Stimulated activated CD4-positive, alpha-beta T cell treated with anti-CD3 and anti-CD28 coated beads, Interleukin-1b, Interleukin-23, amount 100 ng/mL, for 48 hours (primary cell): ENCODE data around the gene MLH1.
A peak's percentile ranks its signal among the peaks of the same experiment; 100 is the strongest.

Source experiments
- DNase-seq: peaks from one replicate; pipeline ENCODE4 v3.0.0-alpha.2; 2020

Gene MLH1

DNA sequence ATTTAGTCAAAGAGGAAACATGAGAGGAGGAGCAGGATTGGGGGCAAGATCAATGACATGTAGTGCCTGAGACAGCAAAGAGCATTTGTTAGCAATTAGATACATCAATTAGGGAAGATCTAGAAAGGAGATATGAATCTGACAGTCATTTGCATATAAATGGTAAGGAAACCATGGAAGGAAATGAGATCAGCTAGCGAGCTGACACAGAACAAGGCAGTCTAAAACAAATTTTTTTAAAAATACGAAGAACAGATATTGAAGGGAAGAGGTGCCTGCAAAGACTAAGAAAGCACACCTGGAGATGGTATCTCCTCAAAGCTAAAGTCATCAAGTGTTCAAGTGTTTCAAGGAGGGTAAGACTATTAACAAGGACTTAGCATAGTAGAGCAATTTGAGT is 5.0 kb upstream of the MLH1 start:
- DNase-seq: no peak

DNA sequence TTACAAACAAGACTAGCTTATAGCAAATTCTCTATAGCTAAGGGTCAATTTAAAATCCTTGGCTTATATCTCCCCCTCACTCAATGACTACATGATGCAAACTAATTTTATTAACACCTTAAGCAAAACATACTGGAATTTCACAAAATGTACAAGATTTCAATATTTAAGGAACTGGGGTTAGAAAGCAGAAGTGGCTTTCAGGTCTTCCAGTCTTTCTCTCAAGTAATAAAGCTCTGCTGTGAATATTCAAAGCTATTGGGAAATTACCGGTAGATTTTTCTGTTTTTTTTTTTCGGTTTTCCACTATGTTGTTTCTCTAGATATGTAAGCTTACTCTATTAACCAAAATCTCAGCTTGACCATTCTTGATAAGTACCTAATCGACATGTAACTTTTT is 4.3 kb upstream of the MLH1 start:
- DNase-seq: no peak

DNA sequence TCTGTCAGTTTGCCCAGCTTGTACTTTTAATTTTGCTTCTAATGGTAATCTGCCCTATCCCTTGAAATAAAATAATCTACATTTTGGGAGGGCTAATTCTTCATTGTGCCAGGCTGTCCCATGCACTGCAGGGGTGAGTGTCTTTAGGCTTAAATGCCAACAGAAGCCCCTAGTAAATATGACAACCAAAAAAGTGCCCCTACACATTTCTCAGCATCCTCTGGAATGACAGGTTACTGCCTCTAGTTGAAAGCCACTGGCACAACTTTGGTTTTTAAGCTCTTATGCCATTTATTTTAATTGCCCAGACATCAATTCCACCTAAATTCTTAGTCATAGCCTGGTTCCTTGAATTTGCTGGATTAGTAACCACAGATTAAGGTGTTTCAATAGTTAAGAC is 3.8 kb upstream of the MLH1 start:
- no peak for DNase-seq

DNA sequence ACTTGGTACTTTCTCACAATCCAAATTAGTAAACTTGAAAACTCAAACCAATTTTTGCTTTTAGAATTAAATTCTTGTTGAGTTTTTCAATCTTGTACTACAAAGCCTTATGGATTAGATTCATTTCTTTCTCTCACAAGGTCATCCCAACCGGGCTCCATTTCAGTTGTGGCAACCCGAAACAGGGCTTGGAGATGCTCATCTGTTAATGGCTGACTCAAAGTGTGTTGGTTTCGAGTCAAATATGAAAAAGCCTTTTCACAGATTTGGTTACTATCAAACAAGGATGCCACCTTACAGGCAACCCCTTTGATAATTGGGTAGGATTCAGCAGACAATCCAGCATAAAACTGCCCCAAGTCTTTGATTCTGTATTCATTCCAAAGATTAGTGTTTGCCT is 2.2 kb upstream of the MLH1 start:
- peak; percentile 54 for DNase-seq

DNA sequence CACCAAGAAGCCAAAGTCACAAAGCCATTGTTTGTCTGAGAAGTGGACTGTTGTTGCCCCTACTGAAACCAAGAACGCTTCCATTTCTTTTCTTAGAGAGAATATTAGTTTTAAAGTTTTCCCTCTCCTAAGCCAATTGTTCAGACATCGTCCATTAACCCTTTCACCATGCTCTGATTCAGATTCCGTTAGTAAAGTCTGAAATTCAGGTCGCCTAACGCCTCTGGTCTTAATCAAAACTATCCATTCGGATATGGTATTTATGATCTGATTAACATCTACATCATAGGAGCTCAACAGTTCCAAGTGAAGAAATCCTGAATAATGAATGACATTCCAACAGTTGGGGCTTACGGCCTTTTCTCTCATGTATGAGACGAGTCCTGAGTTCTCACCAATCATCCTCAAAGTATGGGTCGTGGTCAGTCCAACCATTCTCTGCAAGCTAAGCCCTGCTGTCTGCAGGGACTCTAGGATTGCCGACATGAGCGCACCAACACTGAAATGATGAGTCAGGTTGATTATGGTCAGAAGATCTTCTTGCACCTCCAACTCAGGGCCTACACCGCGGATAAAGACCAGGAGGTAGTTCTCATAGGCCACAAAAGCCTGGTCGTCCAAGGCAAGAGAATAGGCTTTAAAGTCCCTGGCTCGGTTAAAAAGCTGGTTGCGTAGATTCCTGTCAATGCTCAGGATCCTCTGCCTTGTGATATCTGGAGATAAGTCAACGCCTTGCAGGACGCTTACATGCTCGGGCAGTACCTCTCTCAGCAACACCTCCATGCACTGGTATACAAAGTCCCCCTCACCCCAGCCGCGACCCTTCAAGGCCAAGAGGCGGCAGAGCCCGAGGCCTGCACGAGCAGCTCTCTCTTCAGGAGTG is 1.2 kb upstream of the MLH1 start:
- DNase-seq: peak; percentile 35

DNA sequence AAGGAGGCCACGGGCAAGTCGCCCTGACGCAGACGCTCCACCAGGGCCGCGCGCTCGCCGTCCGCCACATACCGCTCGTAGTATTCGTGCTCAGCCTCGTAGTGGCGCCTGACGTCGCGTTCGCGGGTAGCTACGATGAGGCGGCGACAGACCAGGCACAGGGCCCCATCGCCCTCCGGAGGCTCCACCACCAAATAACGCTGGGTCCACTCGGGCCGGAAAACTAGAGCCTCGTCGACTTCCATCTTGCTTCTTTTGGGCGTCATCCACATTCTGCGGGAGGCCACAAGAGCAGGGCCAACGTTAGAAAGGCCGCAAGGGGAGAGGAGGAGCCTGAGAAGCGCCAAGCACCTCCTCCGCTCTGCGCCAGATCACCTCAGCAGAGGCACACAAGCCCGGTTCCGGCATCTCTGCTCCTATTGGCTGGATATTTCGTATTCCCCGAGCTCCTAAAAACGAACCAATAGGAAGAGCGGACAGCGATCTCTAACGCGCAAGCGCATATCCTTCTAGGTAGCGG is 452 bp upstream of the MLH1 start, which contains the start of gene EPM2AIP1:
EPM2AIP1 (minus strand) TSS at position 326 of the 520 bp plus-strand sequence; CDS start at position 272, 54 bp downstream.
- no peak for DNase-seq

DNA sequence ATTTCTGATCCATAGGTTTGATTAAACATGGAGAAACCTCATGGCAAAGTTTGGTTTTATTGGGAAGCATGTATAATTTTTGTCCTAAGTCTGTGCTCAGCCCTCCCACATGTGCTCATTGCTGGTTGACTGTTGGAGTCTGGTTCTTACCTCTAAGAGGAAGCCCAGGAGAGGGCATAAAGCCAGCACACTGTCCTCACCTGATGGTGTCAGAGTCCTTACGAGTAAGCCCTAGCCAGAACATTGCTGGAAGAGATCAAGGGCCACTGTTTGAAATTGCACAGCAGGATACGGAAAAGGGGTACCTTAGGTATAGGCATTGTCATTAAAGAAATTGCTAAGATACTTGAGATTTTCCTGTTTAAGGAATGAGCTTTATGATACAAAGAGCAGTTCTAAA is 21.3 kb downstream of the MLH1 start:
- no peak for DNase-seq

DNA sequence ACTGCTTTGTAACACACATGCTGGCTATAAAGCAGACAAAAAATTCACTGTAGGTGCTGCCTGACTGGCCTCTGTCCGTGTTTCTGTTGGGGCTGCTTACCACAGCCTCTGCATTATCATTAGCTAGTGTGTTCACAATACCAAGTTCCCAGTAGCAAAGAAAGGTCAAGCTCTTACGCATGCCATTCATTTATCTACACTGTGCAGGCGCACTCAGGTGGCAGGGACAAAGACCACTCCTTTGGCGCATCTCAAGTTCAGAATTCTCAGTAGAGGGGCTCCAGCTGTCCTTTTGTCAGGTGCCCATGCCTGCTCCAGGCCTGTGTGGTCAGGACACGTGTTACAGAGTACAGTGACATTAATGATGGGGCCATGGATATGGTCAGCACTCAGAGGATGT is 22.3 kb downstream of the MLH1 start:
- DNase-seq: no peak

DNA sequence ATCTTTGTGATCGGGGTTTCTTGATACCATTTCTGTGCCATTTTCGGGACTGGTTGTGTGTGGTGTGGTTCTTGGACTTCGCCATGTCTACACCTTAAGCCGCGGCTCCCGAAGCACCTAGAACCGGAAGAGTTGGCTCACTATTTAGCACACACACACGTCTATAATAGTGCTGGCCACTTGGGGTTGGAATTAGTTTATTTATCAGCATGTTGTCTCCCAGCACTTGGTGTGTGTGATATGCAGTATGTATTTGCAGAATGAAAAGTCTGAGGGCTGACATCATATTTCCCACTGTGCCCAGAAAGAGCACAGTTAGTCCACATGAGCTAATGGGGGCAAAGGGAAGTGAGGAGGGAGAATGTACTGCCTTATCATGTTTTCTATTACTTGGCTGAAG is 23.6 kb downstream of the MLH1 start:
- DNase-seq: no peak

DNA sequence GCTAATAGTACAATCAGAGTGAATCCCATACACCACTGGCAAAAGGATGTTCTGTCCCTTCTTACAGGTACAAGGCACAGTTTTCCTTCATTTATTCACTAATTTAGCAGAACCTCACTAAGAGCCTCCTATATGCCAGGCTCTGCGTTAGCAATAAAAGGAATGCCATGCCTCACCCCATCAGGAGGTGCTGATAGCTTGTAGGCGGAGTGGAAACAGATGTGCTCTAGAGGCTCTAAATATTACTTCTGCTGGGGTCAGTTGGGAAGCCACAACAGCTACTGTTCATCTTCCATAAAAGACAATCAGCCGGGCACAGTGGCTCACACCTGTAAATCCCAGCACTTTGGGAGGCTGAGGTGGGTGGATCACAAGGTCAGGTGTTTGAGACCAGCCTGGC is 24.4 kb downstream of the MLH1 start:
- DNase-seq: no peak

DNA sequence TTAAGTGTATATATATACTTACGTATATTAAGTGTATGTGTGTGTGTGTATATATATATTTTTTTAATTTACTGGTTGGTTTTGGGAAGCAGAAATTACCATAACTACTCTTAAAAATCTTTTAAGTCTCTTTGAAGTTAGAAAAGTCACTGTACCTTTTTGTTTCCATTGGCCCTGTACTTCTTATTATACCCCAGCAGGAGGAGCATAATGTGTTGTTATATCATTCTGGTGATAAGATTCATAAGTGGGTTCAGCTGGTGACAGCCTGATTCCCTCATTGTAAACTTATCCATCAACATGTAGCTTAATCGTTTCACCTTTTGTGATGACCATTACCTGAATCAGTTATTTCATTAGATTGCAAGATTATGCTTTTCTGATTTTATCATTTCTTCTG is 30.8 kb downstream of the MLH1 start:
- no peak for DNase-seq

DNA sequence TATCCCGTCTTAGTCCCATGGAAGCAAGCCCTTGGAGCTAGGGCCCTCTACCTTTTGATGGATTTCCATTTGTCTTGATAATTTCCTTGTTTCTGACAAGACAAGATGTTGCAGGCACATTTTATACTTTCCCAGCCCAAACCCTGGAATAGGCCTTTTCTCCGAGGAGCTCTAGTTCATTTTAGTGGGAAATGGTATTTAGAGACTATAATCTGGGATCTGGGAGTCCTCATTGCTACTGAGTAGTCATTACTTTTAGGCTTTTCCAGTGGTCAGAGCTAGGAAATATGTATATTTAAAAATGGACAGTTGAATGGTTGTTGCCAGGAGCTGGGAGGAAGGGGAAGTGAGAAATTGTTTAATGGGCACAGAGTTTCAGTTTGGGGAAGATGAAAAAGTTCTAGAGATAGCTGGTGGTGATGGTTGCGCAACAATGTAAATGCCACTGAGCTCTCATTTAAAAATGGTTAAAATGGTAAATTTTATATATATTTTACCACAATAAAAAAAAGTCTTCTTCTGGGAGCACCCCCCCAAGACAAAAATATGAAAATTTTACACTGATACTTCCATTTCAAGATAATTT is 31.6 kb downstream of the MLH1 start:
- no peak for DNase-seq

DNA sequence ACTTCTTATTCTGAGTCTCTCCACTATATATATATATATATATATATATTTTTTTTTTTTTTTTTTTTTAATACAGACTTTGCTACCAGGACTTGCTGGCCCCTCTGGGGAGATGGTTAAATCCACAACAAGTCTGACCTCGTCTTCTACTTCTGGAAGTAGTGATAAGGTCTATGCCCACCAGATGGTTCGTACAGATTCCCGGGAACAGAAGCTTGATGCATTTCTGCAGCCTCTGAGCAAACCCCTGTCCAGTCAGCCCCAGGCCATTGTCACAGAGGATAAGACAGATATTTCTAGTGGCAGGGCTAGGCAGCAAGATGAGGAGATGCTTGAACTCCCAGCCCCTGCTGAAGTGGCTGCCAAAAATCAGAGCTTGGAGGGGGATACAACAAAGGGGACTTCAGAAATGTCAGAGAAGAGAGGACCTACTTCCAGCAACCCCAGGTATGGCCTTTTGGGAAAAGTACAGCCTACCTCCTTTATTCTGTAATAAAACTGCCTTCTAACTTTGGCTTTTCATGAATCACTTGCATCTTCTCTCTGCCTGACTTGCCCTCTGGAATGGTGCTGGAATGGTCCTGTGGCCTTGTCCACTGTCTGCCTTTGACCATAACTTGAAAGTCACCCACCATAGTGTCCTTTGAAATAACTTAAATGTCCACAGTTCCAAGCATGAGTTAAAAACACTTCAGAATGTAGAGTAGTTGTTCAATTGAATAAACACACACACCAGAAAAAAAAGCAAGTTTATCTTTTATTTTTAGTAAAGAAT is 32.4 kb downstream of the MLH1 start:
- no peak for DNase-seq

DNA sequence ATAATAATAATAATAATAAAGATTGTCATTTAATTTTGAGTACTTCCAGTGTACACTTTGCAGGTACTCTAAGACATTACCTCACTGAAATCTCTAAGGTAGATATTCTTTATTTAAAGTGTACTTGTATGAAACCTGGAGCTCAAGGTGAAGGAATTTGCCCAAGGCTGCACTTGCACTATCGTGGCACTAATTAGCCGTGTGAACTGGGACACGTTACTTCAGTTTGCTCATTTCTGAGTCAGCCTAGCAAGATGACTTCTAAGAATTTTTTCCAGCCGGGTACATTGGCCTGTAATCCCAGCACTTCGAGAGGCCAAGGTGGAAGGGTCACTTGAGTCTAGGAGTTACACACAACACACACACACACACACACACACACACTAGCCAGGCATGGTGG is 33.5 kb downstream of the MLH1 start:
- DNase-seq: no peak

DNA sequence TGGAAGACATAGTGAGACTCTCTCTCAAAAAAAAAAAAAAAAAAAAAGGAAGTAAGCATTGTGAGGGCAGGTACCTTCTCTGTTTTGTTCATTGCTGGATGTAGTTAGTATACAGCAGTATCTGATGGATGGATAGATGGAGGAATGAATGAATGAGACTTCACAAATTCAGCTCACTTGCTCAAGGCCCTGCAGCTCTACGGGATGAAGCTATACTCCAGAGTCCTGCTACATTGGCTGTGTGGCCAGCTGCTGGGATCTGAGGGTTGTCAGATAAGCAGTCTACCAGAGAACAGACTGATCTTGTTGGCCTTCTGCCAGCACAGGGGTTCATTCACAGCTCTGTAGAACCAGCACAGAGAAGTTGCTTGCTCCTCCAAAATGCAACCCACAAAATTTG is 35.0 kb downstream of the MLH1 start:
- no peak for DNase-seq

DNA sequence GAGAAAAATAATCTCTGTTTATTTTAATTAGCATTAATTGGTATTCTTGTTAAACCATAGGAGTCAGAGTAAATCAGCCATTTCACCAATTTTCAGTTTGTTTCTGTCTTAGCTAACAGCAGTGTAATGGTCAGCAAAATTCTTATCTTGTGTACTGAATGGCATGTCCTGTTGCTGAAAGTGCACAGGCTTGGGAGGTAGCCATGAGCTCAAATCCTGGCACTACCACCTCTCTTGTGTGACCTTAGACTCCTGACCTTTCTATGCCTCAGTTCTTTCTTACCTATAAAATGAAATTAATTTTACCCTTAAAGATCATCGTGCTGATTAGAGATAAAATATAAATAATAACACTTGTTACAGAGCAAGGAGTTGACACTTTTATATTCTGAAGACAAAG is 35.8 kb downstream of the MLH1 start:
- DNase-seq: no peak

DNA sequence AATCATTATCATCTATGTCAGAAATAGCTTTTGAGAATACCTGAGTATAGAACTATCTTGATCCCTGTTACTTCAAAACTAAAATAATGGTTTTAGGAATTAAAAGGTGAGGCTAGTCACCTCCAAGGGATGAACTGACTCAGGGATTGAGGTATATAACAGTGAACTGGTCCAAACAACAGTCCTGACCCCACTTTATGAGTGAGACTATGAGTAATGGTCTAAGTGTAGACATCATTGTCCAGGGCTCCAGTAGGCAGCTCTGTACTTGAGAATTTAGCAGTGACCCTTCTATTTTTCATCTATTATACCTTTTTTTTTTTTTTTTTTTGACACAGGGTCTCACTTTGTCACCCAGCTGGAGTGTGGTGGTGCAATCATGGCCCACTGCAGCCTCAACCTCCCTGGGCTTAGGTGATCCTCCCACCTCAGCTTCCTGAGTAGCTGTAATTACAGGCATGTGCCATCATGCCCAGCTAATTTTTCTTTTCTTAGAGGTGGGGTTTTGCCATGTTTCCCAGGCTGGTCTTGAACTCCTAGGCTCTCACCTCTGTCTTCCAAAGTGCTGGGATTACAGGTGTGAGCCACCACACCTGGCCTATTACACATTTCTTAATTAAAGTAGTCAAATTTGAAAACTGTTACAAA is 36.3 kb downstream of the MLH1 start:
- DNase-seq: no peak

DNA sequence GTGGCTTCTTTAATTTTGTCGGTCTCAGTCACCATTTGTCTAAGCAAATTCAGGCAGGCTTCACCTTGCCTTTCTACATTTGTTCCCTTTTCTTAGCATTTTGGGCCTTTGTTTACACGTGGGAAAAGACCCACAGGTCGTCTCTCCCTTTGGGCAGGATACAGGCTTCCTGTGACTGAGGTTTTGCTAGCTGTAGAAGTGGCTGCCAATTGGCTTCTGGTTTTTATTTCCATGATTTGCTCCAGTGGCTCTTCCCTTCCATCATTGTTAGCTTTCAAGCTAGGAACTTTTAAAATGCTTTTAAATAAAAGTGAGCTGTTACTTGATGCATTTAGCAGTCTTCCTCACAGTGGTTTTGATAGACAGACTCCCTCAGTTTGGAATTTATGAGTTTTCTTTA is 37.3 kb downstream of the MLH1 start:
- no peak for DNase-seq

DNA sequence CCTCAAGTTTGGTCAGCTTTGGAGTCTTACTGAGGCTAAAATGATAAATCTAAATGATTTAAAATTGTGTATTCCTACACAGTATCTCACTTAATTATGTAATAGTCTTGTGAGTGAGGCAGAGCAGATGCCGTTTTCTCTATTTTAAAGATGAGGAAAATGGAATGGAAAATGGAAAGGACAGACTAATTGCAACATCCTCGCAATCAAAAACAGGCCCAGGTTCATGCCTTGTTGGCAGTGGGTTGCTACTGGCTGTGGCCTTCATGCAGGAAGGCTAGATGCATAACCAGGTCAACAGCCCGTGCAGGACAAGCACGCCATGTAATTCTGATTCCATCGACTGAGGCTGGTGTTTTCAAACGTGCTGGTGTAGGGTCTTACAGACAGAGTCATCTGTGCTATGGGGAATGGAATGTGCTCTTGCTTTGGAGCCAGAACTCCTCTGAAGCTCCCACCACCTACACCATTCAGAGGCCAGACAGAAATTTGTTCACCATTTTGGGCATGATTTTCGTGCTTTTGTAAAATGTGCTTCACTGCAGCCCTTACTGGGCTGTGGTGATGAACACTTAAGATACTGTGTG is 37.9 kb downstream of the MLH1 start:
- no peak for DNase-seq

DNA sequence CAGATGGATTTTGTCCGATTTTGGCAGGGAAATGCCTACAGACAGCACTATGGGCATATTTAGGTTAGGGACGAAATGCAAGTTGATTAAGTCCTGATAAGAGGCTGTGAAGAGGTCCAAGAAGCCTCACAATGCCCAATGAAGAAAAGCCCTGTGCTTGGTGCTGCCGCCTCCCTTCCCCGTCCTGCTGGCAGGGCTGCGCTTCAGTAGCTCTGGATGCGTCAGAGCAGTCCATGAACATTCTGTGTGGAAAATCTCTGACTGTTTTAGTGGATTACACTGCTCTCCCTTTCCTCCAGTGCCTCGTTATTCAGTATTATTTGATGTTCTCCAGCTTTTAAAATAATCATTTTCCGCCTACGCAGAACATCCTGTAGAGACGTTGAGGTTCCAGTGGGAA is 39.6 kb downstream of the MLH1 start:
- no peak for DNase-seq

DNA sequence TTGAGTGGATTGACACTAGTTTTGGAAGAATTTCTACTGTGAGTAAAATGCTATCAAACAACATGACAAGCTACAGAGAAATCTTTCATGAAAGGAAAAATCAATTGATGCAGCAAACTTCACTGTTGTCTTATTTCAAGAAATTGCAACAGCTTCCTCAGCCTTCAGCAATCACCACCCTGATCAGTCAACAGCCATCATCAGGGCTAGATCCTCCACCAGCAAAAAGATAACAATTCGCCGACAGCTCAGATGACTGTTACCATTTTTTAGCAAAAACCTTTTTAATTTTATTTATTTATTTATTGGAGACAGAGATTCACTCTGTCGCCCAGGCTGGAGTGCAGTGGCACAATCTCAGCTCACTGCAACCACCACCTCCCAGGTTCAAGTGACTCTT is 44.0 kb downstream of the MLH1 start:
- DNase-seq: no peak

DNA sequence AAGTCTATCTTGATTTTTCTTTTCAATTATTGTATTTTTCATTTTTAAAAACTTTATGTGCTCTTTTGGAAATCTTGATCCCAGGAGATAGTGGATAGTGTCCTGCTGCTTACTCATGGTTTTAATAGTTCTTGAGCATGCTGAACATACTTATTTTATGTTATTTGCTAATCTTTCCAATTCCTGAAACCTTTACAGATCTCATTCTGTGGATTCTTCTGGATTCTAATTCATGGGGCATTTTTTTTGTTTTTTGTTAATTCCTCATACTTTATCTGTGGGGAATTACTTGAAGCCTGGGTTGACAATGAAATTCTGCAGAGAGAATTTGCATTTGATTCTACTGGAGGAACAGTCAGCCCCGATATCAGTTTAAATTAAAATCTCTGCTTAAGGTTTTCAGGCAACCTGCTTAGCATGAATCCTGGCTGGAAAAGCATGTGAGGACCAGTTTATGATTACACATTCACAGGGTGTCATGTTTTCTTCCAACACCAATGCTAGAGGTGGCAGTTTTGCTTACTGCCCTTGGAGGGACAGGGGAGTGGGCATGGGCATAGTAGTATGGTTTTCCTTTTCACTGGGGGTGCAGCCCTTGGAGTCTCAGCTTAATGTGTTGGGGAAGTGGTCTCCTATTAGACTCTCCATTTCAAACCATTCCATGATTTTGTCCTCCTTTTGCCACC is 46.0 kb downstream of the MLH1 start:
- DNase-seq: no peak
